Measurements from ENCODE around the gene PRRC1. TPM values are rescaled to one million over a fixed set of nuclear protein-coding genes. Genes with fewer than 3 reads are reported as not detected.

The PRRC1 gene
- 10 to 100 TPM; 34.6 to 56.6 (median 49.4) TPM for total RNA-seq
- 10 to 100 TPM; 39.5 to 41.4 TPM for polyA plus RNA-seq
- total RNA-seq: 36.5 reads per million, percentile 64 among the genes with 10 or more reads in this experiment

- Histone ChIP-seq H3K4me1 (ENCODE audit: control insufficient read depth in 2 of 2, insufficient read depth in 2 of 2, low read length in 2 of 2) (peaks cover 0 to 18% of the 10 kb centered on the region in 2 donors), H3K9me3 (ENCODE audit: control insufficient read depth in 2 of 3, low read length in 3 of 3) (peaks cover 0 to 8% (median 0%) of the 10 kb centered on the region in 3 experiments), H3K27me3 (ENCODE audit: control insufficient read depth in 2 of 2, insufficient read depth in 2 of 2, low read length in 2 of 2) (no peaks in the 10 kb centered on the region), H3K27ac (ENCODE audit: low read depth, low read length) (peak within 1 kb of the TSS; percentile 89), H3K4me3 (ENCODE audit: low read length) (peak within 1 kb of the TSS; percentile 94), H3K36me3 (ENCODE audit: control insufficient read depth in 2 of 3, insufficient read depth in 3 of 3, low read length in 3 of 3) (peaks cover 0 to 6% (median 0%) of the 10 kb centered on the region in 3 experiments)
- intact Hi-C loops (cut with micrococcal nuclease): loop anchor here (1.0 to 10.0 kb wide), 14 partner anchors 24 to 1577 kb away; partner anchors contain the start of genes ISOC1 (in 2 of the 2), MARCHF3 (in 2 of the 2), PHAX (in 2 of the 2) and SLC12A2 (in 2 of the 2)
- peak; percentile 99 for ATAC-seq
- Mint-ChIP-seq H3K36me3 (peaks cover 18 to 29% (median 27%) of the 10 kb centered on the region in 5 donors), H3K4me3 (peak within 1 kb of the TSS; percentile 87 to 92 (median 89)), H3K27me3 (peaks cover under 1 to 7% (median 6%) of the 10 kb centered on the region in 5 donors), H3K27ac (peak within 1 kb of the TSS; percentile 48 to 91 (median 82)), H3K9me3 (peaks cover 0 to 12% (median 11%) of the 10 kb centered on the region in 11 donors), H3K4me1 (peaks cover 25 to 48% (median 38%) of the 10 kb centered on the region in 7 donors)
- DNase-seq: peak; percentile 63 to 80 (median 74)
- CTCF ChIA-PET: no interaction called here
- POLR2A ChIA-PET: interaction anchor here (0.9 kb wide), 1 partner anchor 739 kb away, joined by 3 read pairs; no protein-coding TSS in a partner anchor
Measured at GRCh38 chr5:127517480-127518318, at the start of gene PRRC1. PRRC1 (plus strand) TSS chr5:127517640; CDS start chr5:127523480, 5,840 bp downstream.

- peaks cover 0 to 1% (median 0%) of the 10 kb centered on the region in 7 donors for H3K4me1 Mint-ChIP-seq
Measured at GRCh38 chr5:127471211-127471610, 46.2 kb upstream of the PRRC1 start.

GRCh38 chr5:127472700-127473099, 44.7 kb upstream of the PRRC1 start:
- ChIA-PET POLR2A (no interaction called here), CTCF (no interaction called here)
- no peaks in the 10 kb centered on the region for H3K9me3 Mint-ChIP-seq
- Histone ChIP-seq H3K27me3 (ENCODE audit: control insufficient read depth in 2 of 2, insufficient read depth in 2 of 2, low read length in 2 of 2) (no peaks in the 10 kb centered on the region), H3K4me3 (ENCODE audit: low read length) (no peak overlapping the region), H3K4me1 (ENCODE audit: control insufficient read depth in 2 of 2, insufficient read depth in 2 of 2, low read length in 2 of 2) (no peaks in the 10 kb centered on the region), H3K36me3 (ENCODE audit: control insufficient read depth in 2 of 3, insufficient read depth in 3 of 3, low read length in 3 of 3) (no peaks in the 10 kb centered on the region), H3K9me3 (ENCODE audit: control insufficient read depth in 2 of 3, low read length in 3 of 3) (no peaks in the 10 kb centered on the region), H3K27ac (ENCODE audit: low read depth, low read length) (no peak overlapping the region)
- H3K27ac Mint-ChIP-seq: no peak overlapping the region
- no peaks in the 10 kb centered on the region for H3K36me3 Mint-ChIP-seq
- ATAC-seq: no peak
- H3K4me1 Mint-ChIP-seq: peaks cover 0 to under 1% (median 0%) of the 10 kb centered on the region in 7 donors
- no peak overlapping the region for H3K4me3 Mint-ChIP-seq
- no peak for DNase-seq
- H3K27me3 Mint-ChIP-seq: peaks cover 11 to 23% (median 15%) of the 10 kb centered on the region in 5 donors
- intact Hi-C loops (cut with micrococcal nuclease): no loop called here

More at GRCh38 chr5:127471211-127471610, 46.2 kb upstream of the PRRC1 start:
- ChIA-PET POLR2A (no interaction called here), CTCF (interaction anchor here (0.6 kb wide), 1 partner anchor 697 kb away, joined by 3 read pairs; no protein-coding TSS in a partner anchor)
- Histone ChIP-seq H3K9me3 (ENCODE audit: control insufficient read depth in 2 of 3, low read length in 3 of 3) (no peaks in the 10 kb centered on the region), H3K27ac (ENCODE audit: low read depth, low read length) (no peak overlapping the region), H3K36me3 (ENCODE audit: control insufficient read depth in 2 of 3, insufficient read depth in 3 of 3, low read length in 3 of 3) (no peaks in the 10 kb centered on the region), H3K27me3 (ENCODE audit: control insufficient read depth in 2 of 2, insufficient read depth in 2 of 2, low read length in 2 of 2) (no peaks in the 10 kb centered on the region), H3K4me3 (ENCODE audit: low read length) (no peak overlapping the region), H3K4me1 (ENCODE audit: control insufficient read depth in 2 of 2, insufficient read depth in 2 of 2, low read length in 2 of 2) (no peaks in the 10 kb centered on the region)
- intact Hi-C loops (cut with micrococcal nuclease): no loop called here
- no peak for DNase-seq
- Mint-ChIP-seq H3K4me3 (no peak overlapping the region), H3K9me3 (no peaks in the 10 kb centered on the region), H3K36me3 (no peaks in the 10 kb centered on the region), H3K27me3 (peaks cover 11 to 33% (median 15%) of the 10 kb centered on the region in 5 donors), H3K27ac (no peak overlapping the region)
- no peak for ATAC-seq

- POLR2A ChIA-PET: no interaction called here
- H3K4me1 Mint-ChIP-seq: no peaks in the 10 kb centered on the region
Measured at GRCh38 chr5:127486471-127486870, 31.0 kb upstream of the PRRC1 start.

GRCh38 chr5:127492854-127493738, 24.3 kb upstream of the PRRC1 start:
- no peaks in the 10 kb centered on the region for H3K9me3 ChIP-seq (ENCODE audit: control insufficient read depth in 2 of 3, low read length in 3 of 3)
- peak; percentile 71 for ATAC-seq
- DNase-seq: peak in 6 of 9 donors; percentile 24 to 63 (median 48)
- POLR2A ChIA-PET: interaction anchor here (0.5 kb wide), 1 partner anchor 28 kb away, joined by 3 read pairs; no protein-coding TSS in a partner anchor
- no peak overlapping the region for H3K4me3 ChIP-seq (ENCODE audit: low read length)
- no peak overlapping the region for H3K27ac ChIP-seq (ENCODE audit: low read depth, low read length)
- Mint-ChIP-seq H3K36me3 (no peaks in the 10 kb centered on the region), H3K27ac (no peak overlapping the region), H3K9me3 (no peaks in the 10 kb centered on the region), H3K27me3 (peaks cover 13 to 55% (median 29%) of the 10 kb centered on the region in 5 donors), H3K4me1 (peaks cover 0 to 3% (median 0%) of the 10 kb centered on the region in 7 donors), H3K4me3 (no peak overlapping the region)
- intact Hi-C loops (cut with micrococcal nuclease): loop anchor here (1.0 to 10.0 kb wide), 12 partner anchors 24 to 1156 kb away; partner anchors contain the start of genes MEGF10 (in 1 of the 2) and PRRC1 (in 1 of the 2)
- no peaks in the 10 kb centered on the region for H3K27me3 ChIP-seq (ENCODE audit: control insufficient read depth in 2 of 2, insufficient read depth in 2 of 2, low read length in 2 of 2)
- no peaks in the 10 kb centered on the region for H3K36me3 ChIP-seq (ENCODE audit: control insufficient read depth in 2 of 3, insufficient read depth in 3 of 3, low read length in 3 of 3)
- CTCF ChIA-PET: interaction anchor here (0.7 to 1.6 kb wide), 7 partner anchors 11 to 835 kb away, joined by 3 to 6 read pairs (median 4); no protein-coding TSS in a partner anchor
- no peaks in the 10 kb centered on the region for H3K4me1 ChIP-seq (ENCODE audit: control insufficient read depth in 2 of 2, insufficient read depth in 2 of 2, low read length in 2 of 2)

More at GRCh38 chr5:127486471-127486870, 31.0 kb upstream of the PRRC1 start:
- H3K4me1 ChIP-seq (ENCODE audit: control insufficient read depth in 2 of 2, insufficient read depth in 2 of 2, low read length in 2 of 2): no peaks in the 10 kb centered on the region
- ATAC-seq (no peak), DNase-seq (no peak)
- H3K36me3 ChIP-seq (ENCODE audit: control insufficient read depth in 2 of 3, insufficient read depth in 3 of 3, low read length in 3 of 3): no peaks in the 10 kb centered on the region
- Mint-ChIP-seq H3K4me3 (no peak overlapping the region), H3K36me3 (no peaks in the 10 kb centered on the region), H3K27ac (no peak overlapping the region), H3K27me3 (peaks cover 5 to 45% (median 16%) of the 10 kb centered on the region in 5 donors), H3K9me3 (peaks cover 0 to 1% (median 0%) of the 10 kb centered on the region in 11 donors)
- no peak overlapping the region for H3K4me3 ChIP-seq (ENCODE audit: low read length)
- no peaks in the 10 kb centered on the region for H3K9me3 ChIP-seq (ENCODE audit: control insufficient read depth in 2 of 3, low read length in 3 of 3)
- no peak overlapping the region for H3K27ac ChIP-seq (ENCODE audit: low read depth, low read length)
- H3K27me3 ChIP-seq (ENCODE audit: control insufficient read depth in 2 of 2, insufficient read depth in 2 of 2, low read length in 2 of 2): no peaks in the 10 kb centered on the region
- CTCF ChIA-PET: no interaction called here
- intact Hi-C loops (cut with micrococcal nuclease): no loop called here

- no peak overlapping the region for H3K4me3 Mint-ChIP-seq
- no peaks in the 10 kb centered on the region for H3K4me1 Mint-ChIP-seq
- DNase-seq (no peak), ATAC-seq (no peak)
- Histone ChIP-seq H3K4me3 (ENCODE audit: low read length) (no peak overlapping the region), H3K36me3 (ENCODE audit: control insufficient read depth in 2 of 3, insufficient read depth in 3 of 3, low read length in 3 of 3) (no peaks in the 10 kb centered on the region), H3K9me3 (ENCODE audit: control insufficient read depth in 2 of 3, low read length in 3 of 3) (no peaks in the 10 kb centered on the region), H3K4me1 (ENCODE audit: control insufficient read depth in 2 of 2, insufficient read depth in 2 of 2, low read length in 2 of 2) (no peaks in the 10 kb centered on the region), H3K27me3 (ENCODE audit: control insufficient read depth in 2 of 2, insufficient read depth in 2 of 2, low read length in 2 of 2) (no peaks in the 10 kb centered on the region), H3K27ac (ENCODE audit: low read depth, low read length) (no peak overlapping the region)
- peaks cover 0 to 40% (median 16%) of the 10 kb centered on the region in 5 donors for H3K27me3 Mint-ChIP-seq
- no peaks in the 10 kb centered on the region for H3K36me3 Mint-ChIP-seq
- intact Hi-C loops (cut with micrococcal nuclease): loop anchor here (10.0 kb wide), 2 partner anchors 184 to 674 kb away; no protein-coding TSS in a partner anchor
- CTCF ChIA-PET: no interaction called here
- H3K27ac Mint-ChIP-seq: no peak overlapping the region
- POLR2A ChIA-PET: no interaction called here
- no peaks in the 10 kb centered on the region for H3K9me3 Mint-ChIP-seq
Measured at GRCh38 chr5:127498548-127498947, 18.9 kb upstream of the PRRC1 start.
